NCI-H2107 (cell line): ENCODE results near the gene ROPN1L.
"Not testable (repeated sequence)": the region's sequence is repeated elsewhere in the genome, so short reads cannot be mapped to it uniquely, and the experiment has no call there.

ENCODE experiments used
- DNase-seq: peaks from one replicate; lab custom pipeline; 2025; lab: John Stamatoyannopoulos, UW

ROPN1L gene

GRCh38 chr5:10480237-10480985 is 38.7 kb downstream of the ROPN1L start:
- DNase-seq, result no peak

- DNase-seq, result no peak
Measured at GRCh38 chr5:10481241-10481935, 39.7 kb downstream of the ROPN1L start.

- no peak for DNase-seq
Measured at GRCh38 chr5:10482791-10483530, 41.3 kb downstream of the ROPN1L start.

GRCh38 chr5:10484774-10485141 is 43.1 kb downstream of the ROPN1L start:
- DNase-seq, result no peak

- DNase-seq, result no peak
Measured at GRCh38 chr5:10485142-10485795, 43.6 kb downstream of the ROPN1L start.

GRCh38 chr5:10485897-10486296 is 44.2 kb downstream of the ROPN1L start:
- no peak for DNase-seq

GRCh38 chr5:10486511-10487344 is 45.0 kb downstream of the ROPN1L start:
- DNase-seq, result no peak

- no peak for DNase-seq
Measured at GRCh38 chr5:10488144-10488543, 46.5 kb downstream of the ROPN1L start.

- DNase-seq, result no peak
Measured at GRCh38 chr5:10489810-10490426, 48.2 kb downstream of the ROPN1L start.

- DNase-seq, result no peak
Measured at GRCh38 chr5:10490927-10491672, 49.4 kb downstream of the ROPN1L start.

- DNase-seq, result no peak
Measured at GRCh38 chr5:10491673-10492026, 50.0 kb downstream of the ROPN1L start.

GRCh38 chr5:10493884-10494283 is 52.2 kb downstream of the ROPN1L start:
- no peak for DNase-seq

GRCh38 chr5:10494497-10494896 is 52.8 kb downstream of the ROPN1L start:
- not testable (repeated sequence) for DNase-seq

- DNase-seq, result no peak
Measured at GRCh38 chr5:10497554-10497953, 55.9 kb downstream of the ROPN1L start.

- no peak for DNase-seq
Measured at GRCh38 chr5:10498350-10498749, 56.7 kb downstream of the ROPN1L start.

GRCh38 chr5:10499066-10499465 is 57.4 kb downstream of the ROPN1L start:
- DNase-seq, result no peak

- DNase-seq, result no peak
Measured at GRCh38 chr5:10499776-10500175, 58.1 kb downstream of the ROPN1L start.

GRCh38 chr5:10500669-10501068 is 59.0 kb downstream of the ROPN1L start:
- no peak for DNase-seq

- DNase-seq, result no peak
Measured at GRCh38 chr5:10501554-10502075, 59.9 kb downstream of the ROPN1L start.

GRCh38 chr5:10502130-10502529 is 60.5 kb downstream of the ROPN1L start:
- no peak for DNase-seq
